Measurements from ENCODE around the gene DDX5. TPM values are rescaled to one million over a fixed set of nuclear protein-coding genes. Genes with fewer than 3 reads are reported as not detected.

The DDX5 gene
- total RNA-seq, 1 donor: 302 TPM

GRCh38 chr17:64540118-64540776 lies 34.2 kb upstream of the DDX5 start:
- TF ChIP-seq CTCF (IDR thresholded peaks at IDR 0.05; ENCODE audit: insufficient read depth, low read length): no peak
- no peak overlapping the region for H3K4me3 ChIP-seq (ENCODE audit: low read depth, low read length)
- DNase-seq (ENCODE audit: low read depth): no peak

- no peak for DNase-seq (ENCODE audit: low read depth)
- H3K4me3 ChIP-seq (ENCODE audit: low read depth, low read length): no peak overlapping the region
- no peak for TF ChIP-seq CTCF (IDR thresholded peaks at IDR 0.05; ENCODE audit: insufficient read depth, low read length)
Observed at GRCh38 chr17:64538508-64539130, 32.5 kb upstream of the DDX5 start.

GRCh38 chr17:64537488-64537887 lies 31.4 kb upstream of the DDX5 start:
- DNase-seq (ENCODE audit: low read depth): no peak
- TF ChIP-seq CTCF (IDR thresholded peaks at IDR 0.05; ENCODE audit: insufficient read depth, low read length): no peak
- no peak overlapping the region for H3K4me3 ChIP-seq (ENCODE audit: low read depth, low read length)

GRCh38 chr17:64536913-64537312 lies 30.8 kb upstream of the DDX5 start:
- DNase-seq (ENCODE audit: low read depth): no peak
- no peak overlapping the region for H3K4me3 ChIP-seq (ENCODE audit: low read depth, low read length)
- no peak for TF ChIP-seq CTCF (IDR thresholded peaks at IDR 0.05; ENCODE audit: insufficient read depth, low read length)

- no peak overlapping the region for H3K4me3 ChIP-seq (ENCODE audit: low read depth, low read length)
- DNase-seq (ENCODE audit: low read depth): peak; percentile 41
- TF ChIP-seq CTCF (IDR thresholded peaks at IDR 0.05; ENCODE audit: insufficient read depth, low read length): no peak
Observed at GRCh38 chr17:64535357-64535756, 29.3 kb upstream of the DDX5 start.

GRCh38 chr17:64534187-64534586 lies 28.1 kb upstream of the DDX5 start:
- H3K4me3 ChIP-seq (ENCODE audit: low read depth, low read length): no peak overlapping the region
- no peak for DNase-seq (ENCODE audit: low read depth)
- peak; percentile 25 for TF ChIP-seq CTCF (IDR thresholded peaks at IDR 0.05; ENCODE audit: insufficient read depth, low read length)
